Measurements from ENCODE around the gene MLST8. TPM values are rescaled to one million over a fixed set of nuclear protein-coding genes. Genes with fewer than 3 reads are reported as not detected.

MLST8 gene
- total and polyA plus RNA-seq, 2 of the 8 experiments (the other 6 are each of a cell fraction or from before 2014, with no cell fraction given): 67.6 to 321 TPM

GRCh38 chr16:2180962-2181923 is 24.0 kb upstream of the MLST8 start (continued):
- TF ChIP-seq CTCF (IDR thresholded peaks at IDR 0.05; ENCODE audit: control extremely low read depth in 1 of 3, insufficient read depth in 1 of 3, low read depth in 1 of 3, low read length in 3 of 3) (no peak), SP2 (IDR thresholded peaks at IDR 0.05; ENCODE audit: low read length) (no peak), USF2 (IDR thresholded peaks at IDR 0.05; ENCODE audit: low read length) (no peak), CEBPB (IDR thresholded peaks at IDR 0.05; ENCODE audit: low read depth, low read length) (no peak), BRCA1 (IDR thresholded peaks at IDR 0.05; ENCODE audit: low read depth, low read length) (no peak)

All from H1 (cell line).